A549 (cell line): ENCODE results near the gene CFAP68. TPM values are rescaled to one million over a fixed set of nuclear protein-coding genes. Genes with fewer than 3 reads are reported as not detected.

Experiments used
- ATAC-seq, 2 experiments: fragments of 200-7000 bp in 1 of 2; fragments of >200 bp in 1 of 2; cut with Nextera tagmentation in 1 of 2; cut with Tn5 transposase in 1 of 2; 3 replicates each; pipeline versions ENCODE4 v1.8.0 to v1.9.1; 2018 to 2020; ENCODE audit warnings: mild to moderate bottlenecking in 1 of 2, moderate library complexity in 1 of 2
- CTCF ChIA-PET: fragments of 300-600 bp; sonication (Branson Sonifier 250); formaldehyde crosslinking; extraction: SDS; loops from one replicate; lab custom pipeline; 2021; ENCODE audit warnings: antibody characterized with exemption, inconsistent platforms; lab: Yijun Ruan, JAX
- POLR2A ChIA-PET: fragments of 350-600 bp; formaldehyde crosslinking; extraction: SDS; loops from one replicate; lab custom pipeline; 2021; ENCODE audit warnings: antibody characterized with exemption, inconsistent platforms; lab: Yijun Ruan, JAX
- DNase-seq, 2 experiments: peaks; one replicate each; pipeline versions ENCODE4 v3.0.0 to v3.0.0-alpha.2; 2011 to 2016; ENCODE audit warnings: low read depth in 1 of 2, low spot score in 1 of 2
- FAIRE-seq: peaks from 2 replicates; lab custom pipeline; 2011; peaks lifted over from hg19 to GRCh38; lab: Jason Lieb, UNC
- H3K27ac ChIP-seq, 2 experiments: fragments of >200 bp; sonication (Bioruptor Twin); formaldehyde crosslinking; 3 replicates each; pipeline ENCODE4 v1.5.1; 2016 to 2017
- H3K4me1 ChIP-seq: fragments of >200 bp; sonication (Bioruptor Twin); formaldehyde crosslinking; 3 replicates; pipeline ENCODE4 v1.6.1; 2016
- H3K4me2 ChIP-seq: fragments of >200 bp; sonication (Bioruptor Twin); formaldehyde crosslinking; 3 replicates; pipeline ENCODE4 v1.6.1; 2016
- H3K4me3 ChIP-seq: fragments of >200 bp; sonication (Bioruptor Twin); formaldehyde crosslinking; 3 replicates; pipeline ENCODE4 v1.5.1; 2016
- H3K9me3 ChIP-seq: fragments of >200 bp; sonication (Bioruptor Twin); formaldehyde crosslinking; 3 replicates; pipeline ENCODE4 v1.6.1; 2016
- ATOH8 ChIP-seq: fragments of 250-450 bp; sonication (Bioruptor Pico); IDR thresholded peaks from 2 replicates; pipeline ENCODE4 v1.5.0; 2020; ENCODE audit warnings: low read depth, mild to moderate bottlenecking, moderate library complexity
- BCL3 ChIP-seq: fragments of >200 bp; sonication (Bioruptor Twin); formaldehyde crosslinking; IDR thresholded peaks from 3 replicates; pipeline ENCODE4 v1.6.1; 2016
- CEBPB ChIP-seq, 2 experiments: fragments of >200 bp in 1 of 2; sonication (Bioruptor Twin) in 1 of 2; formaldehyde crosslinking in 1 of 2; IDR thresholded peaks; 2 replicates each; pipeline ENCODE4 v1.6.1; 2012 to 2016
- CHD4 ChIP-seq: fragments of 200-600 bp; sonication (generic); IDR thresholded peaks from 2 replicates; pipeline ENCODE4 v1.6.1; 2016; ENCODE audit warnings: antibody characterized with exemption, mild to moderate bottlenecking, borderline replicate concordance
- E2F6 ChIP-seq: IDR thresholded peaks from 2 replicates; pipeline ENCODE4 v1.6.1; 2012; ENCODE audit warnings: low read depth, borderline replicate concordance
- EHMT2 ChIP-seq: fragments of 200-600 bp; sonication (generic); IDR thresholded peaks from 2 replicates; pipeline ENCODE4 v1.6.1; 2016; ENCODE audit warnings: antibody characterized with exemption, low read depth, mild to moderate bottlenecking, moderate library complexity
- ESRRA ChIP-seq: fragments of 150-350 bp; IDR thresholded peaks from 2 replicates; pipeline ENCODE4 v1.6.1; 2014; ENCODE audit warnings: mild to moderate bottlenecking, low read length, borderline replicate concordance
- FOSB ChIP-seq: fragments of 250-450 bp; sonication (Bioruptor Pico); IDR thresholded peaks from 2 replicates; pipeline ENCODE4 v1.5.0; 2020; ENCODE audit warnings: mild to moderate bottlenecking, moderate library complexity
- GATA3 ChIP-seq: IDR thresholded peaks from 2 replicates; pipeline ENCODE4 v1.6.1; 2012; ENCODE audit warnings: borderline replicate concordance
- HDAC2 ChIP-seq: fragments of 200-600 bp; sonication (generic); IDR thresholded peaks from 2 replicates; pipeline ENCODE4 v1.6.1; 2016
- HES2 ChIP-seq: fragments of >200 bp; sonication (Bioruptor Twin); formaldehyde crosslinking; IDR thresholded peaks from 2 replicates; pipeline ENCODE4 v1.6.1; 2016
- HMGXB4 ChIP-seq: fragments of 250-450 bp; sonication (Bioruptor Pico); IDR thresholded peaks from 2 replicates; pipeline ENCODE4 v1.5.0; 2021; ENCODE audit warnings: mild to moderate bottlenecking, moderate library complexity, borderline replicate concordance
- HOXA7 ChIP-seq: fragments of 250-450 bp; sonication (Bioruptor Pico); IDR thresholded peaks from 2 replicates; pipeline ENCODE4 v1.5.0; 2020; ENCODE audit warnings: mild to moderate bottlenecking, moderate library complexity
- HOXB13 ChIP-seq: fragments of 250-450 bp; sonication (Bioruptor Pico); IDR thresholded peaks from 2 replicates; pipeline ENCODE4 v1.5.0; 2020; ENCODE audit warnings: low read depth, mild to moderate bottlenecking, moderate library complexity
- MAFK ChIP-seq: fragments of 450-650 bp; IDR thresholded peaks from 2 replicates; pipeline ENCODE4 v1.6.1; 2014; ENCODE audit not compliant: partially characterized antibody
- NPAS2 ChIP-seq: fragments of 250-450 bp; sonication (Bioruptor Pico); IDR thresholded peaks from 2 replicates; pipeline ENCODE4 v1.8.0; 2022; ENCODE audit warnings: mild to moderate bottlenecking, moderate library complexity, borderline replicate concordance
- RCOR1 ChIP-seq: fragments of 150-350 bp; IDR thresholded peaks from 2 replicates; pipeline ENCODE4 v1.6.1; 2014; ENCODE audit warnings: antibody characterized with exemption, low read length, low read depth
- RNF2 ChIP-seq: fragments of 200-600 bp; sonication (generic); IDR thresholded peaks from 2 replicates; pipeline ENCODE4 v1.6.1; 2016; ENCODE audit warnings: low read depth, mild to moderate bottlenecking, antibody characterized with exemption, moderate library complexity, borderline replicate concordance
- SMC3 ChIP-seq: fragments of >200 bp; sonication (Bioruptor Twin); formaldehyde crosslinking; IDR thresholded peaks from 3 replicates; pipeline ENCODE4 v1.6.1; 2018; ENCODE audit warnings: inconsistent platforms
- SREBF2 ChIP-seq: fragments of 450-650 bp; IDR thresholded peaks from 2 replicates; pipeline ENCODE4 v1.6.1; 2014; ENCODE audit warnings: mild to moderate bottlenecking, moderate library complexity
- TFCP2L1 ChIP-seq: fragments of 250-450 bp; sonication (Bioruptor Pico); IDR thresholded peaks from 2 replicates; pipeline ENCODE4 v1.5.0; 2021; ENCODE audit warnings: mild to moderate bottlenecking
- ZFP36 ChIP-seq: fragments of 450-650 bp; IDR thresholded peaks from 2 replicates; pipeline ENCODE4 v1.6.1; 2014; ENCODE audit warnings: borderline replicate concordance; ENCODE audit not compliant: partially characterized antibody
- WGBS: methylation state at CpG from one replicate; pipeline ENCODE4 v1.1.6; 2017; ENCODE audit errors: missing lambda C conversion rate; 5-methylcytosine and 5-hydroxymethylcytosine counted together
- polyA plus RNA-seq, 4 experiments: library from polyadenylated mRNA; depleted of rRNA in 3 of 4; stranded (reverse); fragments of >200 nt; fragmentation: RNase III in 1 of 4; extraction: RNeasy Plus Mini Kit Qiagen cat#74134 plus additional on column Dnase treatment in 1 of 4; gene quantifications; 2 replicates in 3 of 4; 3 replicates in 1 of 4; pipeline ENCODE4 v1.2.3, GENCODE V29; 2011 to 2017

Gene CFAP68
- polyA plus RNA-seq, 2 of the 4 experiments (the other 2 are of a cell fraction): 36.3 to 59.7 TPM

- POLR2A ChIA-PET: no interaction called here
- CTCF ChIA-PET: interaction anchor here (1.2 kb wide), 1 partner anchor 34 kb away, joined by 3 read pairs; the partner anchor contains the start of gene CFAP68
- 74% methylated on average over 6 of the region's 24 CpGs for WGBS
Measured at GRCh38 chr11:111913031-111913861, 33.9 kb downstream of the CFAP68 start.

GRCh38 chr11:111913997-111914396 lies 34.7 kb downstream of the CFAP68 start:
- peaks cover 16% of the 10 kb centered on the region for H3K4me1 ChIP-seq
- WGBS: no CpG with 5 or more reads among the region's 4 CpGs
- FAIRE-seq (no peak), ATAC-seq (no peak), DNase-seq (no peak)
- ChIA-PET CTCF (interaction anchor here (1.2 kb wide), 1 partner anchor 34 kb away, joined by 3 read pairs; the partner anchor contains the start of gene CFAP68), POLR2A (no interaction called here)
- H3K4me2 ChIP-seq: no peak overlapping the region
- TF ChIP-seq NPAS2 (CRISPR knock-in tag) (no peak), EHMT2 (no peak), ZFP36 (no peak), HDAC2 (no peak), HMGXB4 (CRISPR knock-in tag) (no peak), CHD4 (no peak), CEBPB (IDR thresholded peaks at IDR 0.05) (no peak), BCL3 (no peak), HES2 (no peak), ATOH8 (CRISPR knock-in tag) (no peak), MAFK (no peak), HOXA7 (CRISPR knock-in tag) (no peak), ESRRA (no peak), FOSB (CRISPR knock-in tag) (no peak), RCOR1 (no peak), SMC3 (no peak), E2F6 (no peak)
- no peak overlapping the region for H3K27ac ChIP-seq
- no peaks in the 10 kb centered on the region for H3K9me3 ChIP-seq
- H3K4me3 ChIP-seq: no peak overlapping the region

More at GRCh38 chr11:111913031-111913861, 33.9 kb downstream of the CFAP68 start:
- Histone ChIP-seq H3K27ac (0 out of 6 replicates have a peak overlapping the region, but pooled peaks of 1 of the 2 experiments have one; percentile 21), H3K4me2 (no peak overlapping the region), H3K4me1 (peaks cover 16% of the 10 kb centered on the region), H3K9me3 (no peaks in the 10 kb centered on the region), H3K4me3 (no peak overlapping the region)
- no peak for FAIRE-seq
- ATAC-seq: no peak
- DNase-seq: no peak
- TF ChIP-seq HDAC2 (no peak), FOSB (CRISPR knock-in tag) (no peak), TFCP2L1 (CRISPR knock-in tag) (no peak), SREBF2 (no peak), RCOR1 (no peak), NPAS2 (CRISPR knock-in tag) (no peak), GATA3 (no peak), HMGXB4 (CRISPR knock-in tag) (no peak), E2F6 (no peak), RNF2 (no peak), HOXB13 (CRISPR knock-in tag) (no peak)
- TF ChIP-seq, all 56 proteins: peak for 0
